KMS-11 (cell line): ENCODE results near the gene TRMT61A.

Experiments
- H2AFZ ChIP-seq: fragments of 200-600 bp; sonication (generic); 2 replicates; pipeline ENCODE4 v1.6.1; 2016; ENCODE audit warnings: antibody characterized with exemption, mixed run types, low read depth
- H3K27ac ChIP-seq: fragments of 200-600 bp; sonication (generic); 2 replicates; pipeline ENCODE4 v1.6.1; 2016; ENCODE audit warnings: mild to moderate bottlenecking, mixed run types
- H3K27me3 ChIP-seq: fragments of 200-600 bp; sonication (generic); 2 replicates; pipeline ENCODE4 v1.6.1; 2017; ENCODE audit warnings: mild to moderate bottlenecking, low read depth, mixed run types, moderate library complexity; ENCODE audit not compliant: insufficient read depth
- H3K36me3 ChIP-seq: fragments of 200-600 bp; sonication (generic); 2 replicates; pipeline ENCODE4 v1.6.1; 2017; ENCODE audit warnings: mild to moderate bottlenecking, mixed run types; ENCODE audit not compliant: insufficient read depth
- H3K4me1 ChIP-seq: fragments of 200-600 bp; sonication (generic); 2 replicates; pipeline ENCODE4 v1.6.1; 2016; ENCODE audit warnings: mild to moderate bottlenecking, low read depth, mixed run types; ENCODE audit not compliant: poor library complexity, severe bottlenecking
- H3K4me2 ChIP-seq: fragments of 200-600 bp; sonication (generic); 2 replicates; pipeline ENCODE4 v1.7.0; 2016; ENCODE audit warnings: mild to moderate bottlenecking, mixed run types
- H3K4me3 ChIP-seq: fragments of 200-600 bp; sonication (generic); IDR thresholded peaks from 2 replicates; pipeline ENCODE4 v1.6.1; 2017; ENCODE audit warnings: low read depth, low read length, mixed read lengths; ENCODE audit not compliant: insufficient read depth
- H3K79me2 ChIP-seq: fragments of 200-600 bp; sonication (generic); 2 replicates; pipeline ENCODE4 v1.6.1; 2016; ENCODE audit warnings: low read depth, mixed run types; ENCODE audit not compliant: insufficient read depth
- H3K9ac ChIP-seq: fragments of 200-600 bp; sonication (generic); 2 replicates; pipeline ENCODE4 v1.6.1; 2016; ENCODE audit warnings: mild to moderate bottlenecking, mixed run types
- H4K20me1 ChIP-seq: fragments of 200-600 bp; sonication (generic); 2 replicates; pipeline ENCODE4 v1.6.1; 2016; ENCODE audit warnings: mild to moderate bottlenecking, mixed run types; ENCODE audit not compliant: insufficient read depth
- TF ChIP-seq, protein P1 (sequence below): fragments of 200-600 bp; sonication (generic); conservative IDR thresholded peaks from 2 replicates; pipeline ENCODE4 v1.6.1; 2017; ENCODE audit warnings: low read depth, mild to moderate bottlenecking, antibody characterized with exemption, low read length, moderate library complexity, mixed read lengths

The TRMT61A gene

GRCh38 chr14:103552011-103552845 lies 23.2 kb downstream of the TRMT61A start:
- Histone ChIP-seq H2AFZ (no peak overlapping the region), H3K27me3 (no peaks in the 10 kb centered on the region), H4K20me1 (no peaks in the 10 kb centered on the region), H3K4me2 (no peak overlapping the region), H3K79me2 (no peaks in the 10 kb centered on the region), H3K4me3 (no peak overlapping the region), H3K36me3 (no peaks in the 10 kb centered on the region), H3K9ac (no peak overlapping the region), H3K27ac (no peak overlapping the region), H3K4me1 (no peaks in the 10 kb centered on the region)
- TF ChIP-seq, protein P1, sequence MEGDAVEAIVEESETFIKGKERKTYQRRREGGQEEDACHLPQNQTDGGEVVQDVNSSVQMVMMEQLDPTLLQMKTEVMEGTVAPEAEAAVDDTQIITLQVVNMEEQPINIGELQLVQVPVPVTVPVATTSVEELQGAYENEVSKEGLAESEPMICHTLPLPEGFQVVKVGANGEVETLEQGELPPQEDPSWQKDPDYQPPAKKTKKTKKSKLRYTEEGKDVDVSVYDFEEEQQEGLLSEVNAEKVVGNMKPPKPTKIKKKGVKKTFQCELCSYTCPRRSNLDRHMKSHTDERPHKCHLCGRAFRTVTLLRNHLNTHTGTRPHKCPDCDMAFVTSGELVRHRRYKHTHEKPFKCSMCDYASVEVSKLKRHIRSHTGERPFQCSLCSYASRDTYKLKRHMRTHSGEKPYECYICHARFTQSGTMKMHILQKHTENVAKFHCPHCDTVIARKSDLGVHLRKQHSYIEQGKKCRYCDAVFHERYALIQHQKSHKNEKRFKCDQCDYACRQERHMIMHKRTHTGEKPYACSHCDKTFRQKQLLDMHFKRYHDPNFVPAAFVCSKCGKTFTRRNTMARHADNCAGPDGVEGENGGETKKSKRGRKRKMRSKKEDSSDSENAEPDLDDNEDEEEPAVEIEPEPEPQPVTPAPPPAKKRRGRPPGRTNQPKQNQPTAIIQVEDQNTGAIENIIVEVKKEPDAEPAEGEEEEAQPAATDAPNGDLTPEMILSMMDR = no peak

GRCh38 chr14:103552846-103553210 lies 23.8 kb downstream of the TRMT61A start:
- Histone ChIP-seq H3K4me2 (no peak overlapping the region), H3K27ac (no peak overlapping the region), H3K27me3 (no peaks in the 10 kb centered on the region), H3K36me3 (no peaks in the 10 kb centered on the region), H4K20me1 (no peaks in the 10 kb centered on the region), H3K4me3 (no peak overlapping the region), H3K79me2 (no peaks in the 10 kb centered on the region), H2AFZ (no peak overlapping the region), H3K9ac (no peak overlapping the region), H3K4me1 (no peaks in the 10 kb centered on the region)
- TF ChIP-seq, protein P1 = no peak

DNA sequence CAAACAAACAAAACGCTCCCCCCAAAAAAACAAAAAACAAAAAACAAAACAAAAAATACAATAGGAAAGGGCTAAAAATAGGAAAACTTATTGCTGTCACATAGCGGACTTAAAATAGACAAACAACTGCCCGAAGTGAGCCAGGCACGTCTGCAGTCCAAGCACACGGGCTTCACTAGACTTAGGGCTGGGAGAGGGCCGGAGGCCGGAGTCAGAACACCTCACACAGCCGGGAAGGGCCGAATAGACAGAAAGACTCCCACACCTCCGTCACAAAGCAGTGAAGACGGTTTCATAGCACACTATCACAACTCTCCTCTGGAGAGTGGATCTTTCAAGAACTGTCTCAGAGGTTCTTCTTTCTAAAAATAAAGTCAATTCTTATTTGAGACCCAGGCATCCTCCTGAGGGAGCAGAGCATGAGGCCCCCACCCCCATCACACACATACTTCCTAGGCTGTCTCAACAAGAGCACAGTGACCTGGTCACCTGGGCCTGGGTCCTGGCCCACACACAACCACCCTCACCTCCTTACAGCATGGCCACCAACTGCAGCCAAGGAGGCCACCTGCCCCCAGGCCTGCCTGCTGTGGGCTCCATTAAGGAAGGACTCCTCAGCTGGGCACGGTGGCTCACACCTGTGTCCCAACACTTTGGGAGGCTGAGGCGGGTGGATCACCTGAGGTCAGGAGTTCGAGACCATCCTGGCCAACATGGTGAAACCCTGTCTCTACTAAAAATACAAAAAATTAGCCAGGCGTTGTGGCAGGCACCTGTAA lies 26.8 kb downstream of the TRMT61A start:
- H3K36me3 ChIP-seq = no peaks in the 10 kb centered on the region
- TF ChIP-seq, protein P1 = no peak
- H3K9ac ChIP-seq = no peak overlapping the region
- H3K4me3 ChIP-seq = no peak overlapping the region
- H3K27me3 ChIP-seq = no peaks in the 10 kb centered on the region
- no peaks in the 10 kb centered on the region for H4K20me1 ChIP-seq
- H3K4me2 ChIP-seq = no peak overlapping the region
- H3K79me2 ChIP-seq = peaks cover 17% of the 10 kb centered on the region
- H3K4me1 ChIP-seq = peaks cover 2% of the 10 kb centered on the region
- H2AFZ ChIP-seq = no peak overlapping the region
- H3K27ac ChIP-seq = no peak overlapping the region

DNA sequence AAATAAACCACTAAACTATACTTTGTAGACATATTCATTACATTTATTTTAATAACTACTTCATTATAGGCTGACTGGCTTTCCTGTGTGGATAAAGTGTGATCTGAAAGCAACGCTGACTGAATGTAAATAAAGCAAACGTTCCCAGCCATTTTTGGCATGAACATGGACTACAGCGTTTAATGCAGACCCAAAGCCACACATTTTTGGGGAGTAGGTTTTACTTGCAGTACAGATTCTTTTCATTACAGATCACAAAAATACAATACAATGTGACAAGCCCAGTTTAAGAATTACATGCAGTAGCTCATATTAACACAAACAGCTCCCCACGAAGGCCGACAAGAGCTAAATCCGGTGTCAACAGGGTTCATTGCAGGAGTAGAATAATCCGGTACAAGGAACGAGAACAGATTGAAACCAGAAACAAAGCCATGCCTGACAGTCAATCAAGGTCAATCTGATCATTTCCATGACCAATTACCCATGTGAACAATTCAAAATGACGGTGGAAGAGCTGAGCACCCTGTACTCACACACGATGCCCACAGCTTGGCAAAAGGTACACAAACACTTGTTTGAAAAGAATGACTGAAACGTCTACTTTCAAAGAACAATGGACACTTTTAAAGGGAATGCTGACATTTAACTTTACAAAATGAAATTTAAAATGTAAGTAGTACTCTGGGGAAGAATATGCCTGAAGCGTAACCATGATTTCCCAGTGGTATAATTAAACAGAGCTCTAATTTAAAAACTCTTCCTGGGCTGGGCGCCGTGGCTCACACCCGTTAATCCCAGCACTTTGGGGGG lies 28.2 kb downstream of the TRMT61A start:
- no peak overlapping the region for H2AFZ ChIP-seq
- no peak overlapping the region for H3K27ac ChIP-seq
- no peaks in the 10 kb centered on the region for H3K36me3 ChIP-seq
- no peak overlapping the region for H3K4me3 ChIP-seq
- no peak overlapping the region for H3K9ac ChIP-seq
- peaks cover 31% of the 10 kb centered on the region for H3K79me2 ChIP-seq
- H3K4me1 ChIP-seq = peaks cover 8% of the 10 kb centered on the region
- no peaks in the 10 kb centered on the region for H3K27me3 ChIP-seq
- H3K4me2 ChIP-seq = no peak overlapping the region
- TF ChIP-seq, protein P1 = no peak
- no peaks in the 10 kb centered on the region for H4K20me1 ChIP-seq
